Pons (tissue), 1 donor: ENCODE data around the gene TRPV5.

Experiments
- DNase-seq: peaks from one replicate; pipeline ENCODE4 v3.0.0-alpha.2; 2016; ENCODE audit warnings: low spot score

Gene TRPV5

GRCh38 chr7:142908921-142909890 is 24.3 kb downstream of the TRPV5 start:
- DNase-seq = peak; percentile 59

GRCh38 chr7:142908290-142908689 is 25.3 kb downstream of the TRPV5 start:
- no peak for DNase-seq

DNA sequence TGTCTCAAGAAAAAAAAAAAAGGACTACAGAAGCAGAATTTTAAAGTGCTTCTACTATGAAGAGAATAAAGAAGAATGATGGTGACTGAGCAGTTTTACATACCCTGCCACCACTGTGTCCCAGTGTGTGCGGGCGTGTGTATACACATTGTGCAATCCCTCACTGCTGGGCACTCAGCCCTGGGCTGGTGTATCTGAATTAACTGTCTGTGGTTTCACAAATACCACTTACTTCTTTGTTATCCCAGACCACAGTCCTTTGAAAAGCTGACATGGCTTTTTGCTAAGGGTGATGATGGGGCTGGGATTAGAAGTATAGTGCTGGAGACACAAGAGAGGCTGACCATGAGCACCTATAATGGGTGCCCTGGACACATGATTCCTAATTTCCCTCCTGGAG is 26.9 kb downstream of the TRPV5 start:
- DNase-seq = no peak

DNA sequence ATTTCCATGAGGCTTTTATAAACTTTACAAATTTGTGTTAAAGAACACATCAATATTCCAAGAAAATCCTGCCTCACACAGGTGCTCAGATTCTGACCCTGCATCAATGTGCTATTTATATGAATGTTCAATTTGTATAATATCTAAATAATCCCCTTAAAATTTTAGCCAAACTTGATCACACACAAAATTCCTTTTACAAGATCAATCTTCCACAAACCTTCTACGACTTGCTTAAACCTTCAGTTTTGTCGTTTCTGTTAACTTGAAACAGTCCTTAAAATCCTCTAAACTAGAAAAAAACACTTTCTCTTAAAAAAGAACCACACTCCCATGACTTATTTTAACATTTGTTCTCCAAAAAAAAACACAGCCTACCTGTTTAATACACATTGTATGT is 27.8 kb downstream of the TRPV5 start:
- DNase-seq = no peak

DNA sequence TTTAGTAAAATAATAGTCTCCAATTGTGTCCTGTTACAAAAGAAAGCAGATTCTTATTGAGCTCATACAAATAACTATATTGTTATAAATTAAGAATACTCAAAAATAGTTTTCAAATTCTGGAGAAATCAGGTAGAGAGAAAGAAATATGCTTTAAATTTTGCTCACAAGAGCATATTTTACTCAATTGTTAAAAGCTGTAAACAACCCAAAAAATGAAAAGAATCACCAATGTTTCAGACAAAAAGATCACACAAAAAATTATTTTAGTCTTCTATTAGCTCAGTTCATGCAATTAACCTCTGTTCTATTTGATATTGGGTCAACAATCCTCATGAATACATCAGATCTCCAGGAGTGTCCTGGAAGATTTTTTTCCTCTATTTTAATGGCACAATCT is 29.4 kb downstream of the TRPV5 start:
- no peak for DNase-seq

DNA sequence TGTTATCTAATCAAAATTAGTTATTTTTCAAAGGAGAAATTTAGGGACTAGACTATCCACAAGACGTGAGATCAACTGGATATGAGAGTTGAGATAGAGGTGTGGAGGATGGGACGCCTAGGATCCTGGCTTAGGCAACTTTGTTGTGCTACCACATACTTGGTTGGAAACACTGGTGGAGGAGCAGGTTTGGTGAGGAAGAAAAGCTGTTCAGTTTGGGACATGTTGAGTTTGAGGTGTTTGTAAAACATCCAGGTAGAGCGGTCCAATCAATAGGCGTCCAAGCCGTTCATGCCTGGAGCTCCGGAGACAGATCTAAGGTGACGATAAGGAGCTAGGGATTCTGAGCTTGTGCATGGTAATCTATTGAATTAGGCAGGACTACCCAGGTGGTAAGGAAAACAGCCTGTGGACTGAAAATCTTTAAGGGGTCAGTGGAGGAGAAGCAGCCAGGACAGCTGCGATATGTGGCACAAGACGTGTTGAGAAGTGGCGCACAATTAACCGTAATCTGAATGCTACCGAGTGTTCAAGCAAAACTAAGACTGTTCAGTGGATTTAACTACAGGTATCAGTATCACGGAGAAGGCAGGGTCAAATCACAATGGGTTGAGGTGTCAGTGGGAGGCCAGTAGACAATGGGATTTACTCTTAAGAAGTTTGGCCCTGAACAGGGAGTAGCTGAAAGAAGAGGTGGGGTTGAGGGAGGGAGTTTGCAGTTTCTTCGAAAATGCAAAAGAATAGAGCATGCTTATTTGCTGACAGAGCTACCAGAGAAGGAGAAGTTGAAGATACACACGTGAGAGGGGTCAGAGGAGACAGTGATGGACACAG is 31.9 kb downstream of the TRPV5 start:
- no peak for DNase-seq

DNA sequence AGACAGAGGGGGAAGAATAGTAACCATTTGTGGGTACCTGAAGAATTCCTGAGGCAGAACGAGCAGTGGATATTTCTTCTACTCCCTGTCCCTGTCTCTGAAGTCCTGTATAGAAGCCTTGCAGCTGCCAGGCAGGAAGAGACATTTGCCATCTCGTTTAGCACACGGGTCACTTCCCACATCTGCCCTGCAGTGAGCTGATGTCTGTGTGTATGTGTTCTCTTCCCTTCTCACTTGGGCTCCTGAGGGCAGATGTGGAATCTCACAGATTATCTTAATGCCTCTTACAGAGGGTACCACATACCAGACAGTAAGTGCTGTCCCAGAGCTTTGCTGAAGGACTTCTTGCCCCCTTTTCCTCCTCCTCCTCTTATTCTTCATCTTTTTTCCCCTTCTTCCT is 33.9 kb downstream of the TRPV5 start:
- DNase-seq = no peak

- DNase-seq = no peak
These were observed 35.0 kb downstream of the TRPV5 start for GRCh38 chr7:142898377-142899170.

DNA sequence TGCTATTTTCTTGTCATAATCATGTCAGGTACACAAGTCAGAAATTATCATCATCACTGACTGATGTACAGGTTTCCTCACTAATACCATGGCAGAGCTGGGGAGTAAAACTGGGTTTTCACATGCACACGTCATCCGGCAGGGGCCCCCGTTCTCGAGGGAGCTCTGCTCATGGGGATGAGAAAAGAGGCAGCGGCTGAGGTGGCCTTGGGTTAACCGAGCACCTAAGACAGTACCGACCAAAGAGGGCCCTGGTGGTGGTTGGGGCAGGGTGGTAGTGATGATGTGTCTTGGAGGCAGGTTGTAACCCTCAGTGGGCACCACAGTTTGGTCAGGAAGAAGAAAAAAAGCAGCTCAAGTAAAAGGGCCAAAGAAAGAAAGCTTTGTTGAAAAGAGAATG is 35.9 kb downstream of the TRPV5 start:
- no peak for DNase-seq

- DNase-seq = no peak
These were observed 36.7 kb downstream of the TRPV5 start for GRCh38 chr7:142896741-142897379.

GRCh38 chr7:142896151-142896550 is 37.4 kb downstream of the TRPV5 start:
- no peak for DNase-seq

GRCh38 chr7:142894985-142895593 is 38.5 kb downstream of the TRPV5 start:
- no peak for DNase-seq

GRCh38 chr7:142894112-142894984 is 39.2 kb downstream of the TRPV5 start:
- DNase-seq = no peak

DNA sequence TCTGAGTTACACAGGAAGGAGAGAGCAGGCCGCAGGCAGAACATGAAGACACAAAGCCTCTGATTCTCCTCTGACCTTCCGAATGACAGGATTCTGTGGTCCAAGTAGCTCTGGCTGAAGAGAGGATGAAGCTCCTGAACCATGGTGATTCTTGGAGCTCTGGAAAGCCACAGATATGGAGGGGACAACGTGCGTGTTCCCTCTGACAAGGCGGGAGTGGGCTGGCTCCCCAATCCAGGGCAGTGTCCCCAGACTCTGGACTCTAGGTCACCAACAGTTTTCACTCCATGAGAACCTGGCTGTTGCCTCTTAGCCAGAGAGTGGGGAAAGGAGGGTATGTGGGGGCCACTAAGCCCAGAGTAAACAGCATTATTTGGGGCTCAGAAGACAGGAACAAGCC is 40.6 kb downstream of the TRPV5 start:
- DNase-seq = no peak

GRCh38 chr7:142891490-142892082 is 42.0 kb downstream of the TRPV5 start:
- no peak for DNase-seq

DNA sequence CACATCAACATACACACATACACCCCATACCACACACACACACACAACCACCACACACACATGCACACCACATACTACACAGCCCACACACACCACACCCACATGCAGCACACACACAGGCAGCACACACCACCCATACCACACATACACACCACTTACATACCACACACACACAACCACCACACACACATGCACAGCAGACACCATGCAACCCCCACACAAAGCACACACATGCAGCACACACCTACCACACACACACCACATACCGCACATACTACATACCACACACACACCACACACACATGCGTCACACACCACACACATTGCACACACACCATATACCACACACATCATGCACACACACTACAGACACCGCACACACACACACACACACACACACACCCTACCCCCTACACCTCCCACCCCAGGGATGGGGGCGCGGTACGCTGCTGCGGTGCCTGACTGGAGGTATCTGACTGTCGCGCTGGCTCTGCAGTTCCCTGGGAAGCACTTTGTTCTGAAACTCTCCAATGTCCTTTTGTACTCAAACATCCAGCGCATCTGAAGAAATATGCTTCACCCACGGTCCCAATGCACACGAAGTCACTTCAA is 42.6 kb downstream of the TRPV5 start:
- no peak for DNase-seq

- DNase-seq = no peak
These were observed 43.7 kb downstream of the TRPV5 start for GRCh38 chr7:142889816-142890215.

DNA sequence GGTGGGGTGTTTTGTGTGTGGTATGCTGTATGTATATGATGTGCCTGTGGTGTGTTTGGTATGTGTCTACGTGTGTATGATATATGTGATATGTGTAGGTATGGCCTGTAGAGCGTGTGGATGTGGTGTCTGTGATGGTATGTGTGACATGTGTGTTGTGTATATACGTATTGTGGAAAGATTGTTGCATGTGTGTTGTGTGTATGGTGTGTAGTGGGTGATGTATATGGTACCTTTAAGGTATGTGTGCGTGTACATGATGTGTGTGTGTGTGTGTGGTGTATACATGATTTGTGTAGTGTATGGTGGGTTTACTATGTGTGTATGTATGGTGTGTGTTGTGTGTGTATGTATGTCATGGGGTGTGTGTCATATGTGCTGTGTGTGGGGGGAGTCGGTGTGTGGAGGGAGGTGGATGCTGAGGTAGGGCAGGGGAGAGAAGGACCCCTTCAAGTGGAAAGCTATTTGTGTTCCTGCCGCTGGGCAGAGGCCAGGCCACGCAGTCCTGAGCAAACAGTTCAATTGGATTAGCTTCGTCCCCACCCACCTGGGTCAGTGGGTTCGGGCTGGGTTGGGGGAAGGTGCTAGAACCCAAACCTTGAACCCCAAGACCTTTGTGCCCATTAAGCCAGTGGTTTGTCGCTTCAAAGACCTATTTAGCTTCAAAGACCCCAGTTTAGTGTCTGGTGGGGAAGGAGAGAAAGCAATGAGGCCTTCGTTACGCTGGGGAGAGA is 46.1 kb downstream of the TRPV5 start:
- no peak for DNase-seq

- no peak for DNase-seq
These were observed 46.7 kb downstream of the TRPV5 start for GRCh38 chr7:142886866-142887265.
